Adrenal gland (tissue), 5 donors: ENCODE measurements around the gene DOCK7.

Experiments
- CTCF ChIP-seq, 6 experiments: fragments of 450-650 bp in 4 of 6; fragments of 200-600 bp in 2 of 6; sonication (generic) in 1 of 6; IDR thresholded peaks; 1 replicate in 5 of 6; 2 replicates in 1 of 6; pipeline versions ENCODE4 v1.5.1 to v1.8.0; 2016 to 2021; ENCODE audit warnings: antibody characterized with exemption in 6 of 6, mild to moderate bottlenecking in 2 of 6, moderate library complexity in 1 of 6
- POLR2A ChIP-seq, 2 donors: fragments of 450-650 bp; IDR thresholded peaks; one replicate each; pipeline ENCODE4 v1.6.1; 2017; ENCODE audit warnings: antibody characterized with exemption in 2 of 2, mild to moderate bottlenecking in 2 of 2, moderate library complexity in 1 of 2
- donor health status: DM: no; HTN: no; CAD: no.

GRCh38 chr1:62433861-62434617 is 254.1 kb downstream of the DOCK7 start:
- TF ChIP-seq CTCF (IDR thresholded peaks at IDR 0.05) (no peak), POLR2A (IDR thresholded peaks at IDR 0.05) (no peak)
